ENCODE data around the gene PDZK1IP1. TPM values are rescaled to one million over a fixed set of nuclear protein-coding genes. Genes with fewer than 3 reads are reported as not detected.

The PDZK1IP1 gene
- total RNA-seq, 1 donor from 2014 or later, result not detected

DNA sequence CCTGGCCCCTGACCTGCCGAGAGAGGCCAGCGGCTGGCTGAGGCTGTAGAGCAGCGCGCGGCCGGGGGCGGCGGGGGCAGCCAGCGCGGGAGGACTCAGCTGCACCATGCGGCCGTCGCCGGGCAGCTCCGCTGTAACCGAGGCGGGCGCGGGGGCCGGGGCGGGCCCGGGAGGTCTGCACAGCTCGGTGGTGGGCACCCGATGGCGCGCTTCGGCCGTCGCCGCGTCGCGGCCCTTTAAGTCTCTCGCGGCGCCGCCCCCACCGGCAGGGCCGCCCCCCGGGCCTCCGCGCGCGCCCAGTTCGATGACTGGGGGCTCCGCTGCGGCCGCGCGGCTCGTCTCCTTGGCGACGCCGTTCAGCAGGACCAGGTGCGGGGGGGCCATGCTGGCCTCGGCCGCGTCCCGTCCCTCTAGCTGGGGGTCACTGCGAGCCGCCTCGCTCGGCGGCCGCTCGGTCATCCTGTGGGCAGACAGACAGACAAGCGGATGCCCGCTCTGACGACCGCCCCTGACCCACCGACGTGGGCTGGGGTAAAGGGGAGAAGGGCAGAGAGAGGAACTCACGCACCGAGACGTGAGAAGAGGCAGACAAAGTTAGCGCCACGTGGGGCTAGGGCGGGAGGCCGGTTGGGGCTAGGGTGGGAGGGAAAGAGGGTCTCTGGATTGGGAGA is 35.7 kb upstream of the PDZK1IP1 start:
- no peak for TF ChIP-seq CTCF (conservative IDR thresholded peaks at IDR 0.05)
- no peak for DNase-seq (ENCODE audit: low read depth, low spot score)
- no peak overlapping the region for H3K27ac Mint-ChIP-seq (ENCODE audit: unreplicated experiment)
- no peaks in the 10 kb centered on the region for H3K36me3 Mint-ChIP-seq (ENCODE audit: low read depth)
- peaks cover 5% of the 10 kb centered on the region for H3K4me1 Mint-ChIP-seq
- peak overlapping the region; percentile 66 for H3K4me3 Mint-ChIP-seq
- no peaks in the 10 kb centered on the region for H3K9me3 Mint-ChIP-seq
- H3K27me3 Mint-ChIP-seq (ENCODE audit: low read depth), result peaks cover 50% of the 10 kb centered on the region

- H3K4me1 Mint-ChIP-seq, result peaks cover 5% of the 10 kb centered on the region
- no peak for DNase-seq (ENCODE audit: low read depth, low spot score)
Measured at GRCh38 chr1:47224676-47225399, 35.0 kb upstream of the PDZK1IP1 start.

GRCh38 chr1:47223921-47224675 is 34.3 kb upstream of the PDZK1IP1 start:
- no peak for DNase-seq (ENCODE audit: low read depth, low spot score)
- no peak for TF ChIP-seq CTCF (conservative IDR thresholded peaks at IDR 0.05)
- peaks cover 35% of the 10 kb centered on the region for H3K27me3 Mint-ChIP-seq (ENCODE audit: low read depth)
- no peak overlapping the region for H3K4me3 Mint-ChIP-seq
- H3K27ac Mint-ChIP-seq (ENCODE audit: unreplicated experiment), result no peak overlapping the region
- H3K36me3 Mint-ChIP-seq (ENCODE audit: low read depth), result no peaks in the 10 kb centered on the region
- H3K4me1 Mint-ChIP-seq, result peaks cover 5% of the 10 kb centered on the region
- H3K9me3 Mint-ChIP-seq, result peaks cover 3% of the 10 kb centered on the region

More at GRCh38 chr1:47224676-47225399, 35.0 kb upstream of the PDZK1IP1 start:
- TF ChIP-seq CTCF (conservative IDR thresholded peaks at IDR 0.05), result no peak
- Mint-ChIP-seq H3K9me3 (peaks cover 3% of the 10 kb centered on the region), H3K36me3 (ENCODE audit: low read depth) (no peaks in the 10 kb centered on the region), H3K4me3 (no peak overlapping the region), H3K27ac (ENCODE audit: unreplicated experiment) (no peak overlapping the region), H3K27me3 (ENCODE audit: low read depth) (peaks cover 43% of the 10 kb centered on the region)

DNA sequence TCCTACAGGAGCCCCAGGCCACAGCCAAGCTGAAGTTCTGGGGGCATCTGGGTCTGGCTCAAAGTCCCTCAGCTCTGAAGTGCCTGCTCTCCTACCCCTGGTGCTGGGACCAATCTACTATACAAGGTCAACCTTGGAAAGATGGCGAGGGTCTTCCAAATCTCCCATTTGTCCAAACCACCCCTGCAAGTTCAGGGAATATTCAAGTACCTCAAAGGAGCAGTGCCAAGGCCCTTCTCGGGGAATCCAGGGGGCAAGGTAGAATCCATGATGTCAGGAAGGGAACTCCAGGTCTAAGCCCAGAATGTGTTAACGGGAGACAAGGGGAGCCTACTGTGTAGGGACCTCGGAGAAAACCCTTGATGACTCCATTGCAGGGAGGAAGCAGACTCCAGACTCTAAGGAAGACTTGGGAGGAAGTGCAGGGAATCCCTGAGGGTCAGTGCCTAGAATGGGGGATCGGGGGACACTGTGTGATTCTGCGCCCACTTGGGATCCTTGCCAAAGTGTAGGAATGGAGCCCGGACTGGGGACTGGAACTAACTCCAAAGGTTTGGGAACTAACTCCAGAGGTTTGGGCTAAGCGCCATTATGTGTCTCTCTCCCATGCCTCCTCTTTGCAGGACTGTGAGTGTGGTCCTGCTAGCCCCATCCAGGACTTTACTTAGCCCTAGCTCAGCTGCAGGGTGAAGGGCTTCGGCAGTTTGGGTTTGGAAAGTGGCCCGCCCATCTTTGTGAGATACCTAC is 33.5 kb upstream of the PDZK1IP1 start:
- Mint-ChIP-seq H3K9me3 (peaks cover 3% of the 10 kb centered on the region), H3K4me3 (no peak overlapping the region), H3K36me3 (ENCODE audit: low read depth) (no peaks in the 10 kb centered on the region), H3K27me3 (ENCODE audit: low read depth) (peaks cover 28% of the 10 kb centered on the region), H3K27ac (ENCODE audit: unreplicated experiment) (no peak overlapping the region), H3K4me1 (peaks cover 5% of the 10 kb centered on the region)
- DNase-seq (ENCODE audit: low read depth, low spot score), result no peak
- TF ChIP-seq CTCF (conservative IDR thresholded peaks at IDR 0.05), result no peak

- H3K4me3 Mint-ChIP-seq, result no peak overlapping the region
- H3K36me3 Mint-ChIP-seq (ENCODE audit: low read depth), result no peaks in the 10 kb centered on the region
- H3K27ac Mint-ChIP-seq (ENCODE audit: unreplicated experiment), result no peak overlapping the region
Measured at GRCh38 chr1:47222476-47222875, 32.6 kb upstream of the PDZK1IP1 start.

More at GRCh38 chr1:47222476-47222875, 32.6 kb upstream of the PDZK1IP1 start:
- Mint-ChIP-seq H3K9me3 (peaks cover 3% of the 10 kb centered on the region), H3K27me3 (ENCODE audit: low read depth) (peaks cover 19% of the 10 kb centered on the region), H3K4me1 (peaks cover 5% of the 10 kb centered on the region)
- TF ChIP-seq CTCF (conservative IDR thresholded peaks at IDR 0.05), result no peak
- no peak for DNase-seq (ENCODE audit: low read depth, low spot score)
